Measurements from ENCODE around the gene TBC1D19.
A peak's percentile ranks its signal among the peaks of the same experiment; 100 is the strongest.
"Not testable (repeated sequence)": the region's sequence is repeated elsewhere in the genome, so short reads cannot be mapped to it uniquely, and the experiment has no call there.

The TBC1D19 gene, protein sequence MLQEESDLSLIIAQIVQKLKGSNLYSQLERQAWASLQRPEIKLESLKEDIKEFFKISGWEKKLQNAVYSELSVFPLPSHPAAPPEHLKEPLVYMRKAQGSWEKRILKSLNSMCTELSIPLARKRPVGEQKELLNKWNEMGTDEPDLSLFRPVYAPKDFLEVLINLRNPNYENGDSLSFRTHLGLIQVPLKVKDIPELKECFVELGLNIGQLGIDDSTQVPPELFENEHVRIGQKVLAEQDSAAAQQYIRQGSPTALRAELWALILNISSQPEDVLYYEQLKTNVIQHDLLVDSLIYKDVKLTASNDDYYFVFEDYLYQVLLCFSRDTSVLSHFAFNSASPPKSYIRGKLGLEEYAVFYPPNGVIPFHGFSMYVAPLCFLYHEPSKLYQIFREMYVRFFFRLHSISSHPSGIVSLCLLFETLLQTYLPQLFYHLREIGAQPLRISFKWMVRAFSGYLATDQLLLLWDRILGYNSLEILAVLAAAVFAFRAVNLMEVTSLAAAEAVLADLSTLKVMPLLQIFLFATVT
- total RNA-seq: 2.3 to 9.1 (median 5.8) reads per million in 17 experiments

GRCh38 chr4:26583865-26584652, at the start of gene TBC1D19:
Gene TBC1D19, plus strand, starts transcription at chr4:26584084. Its CDS starts 110 bp downstream, at chr4:26584194.
- peak; percentile 86 to 93 (median 92) for DNase-seq

DNA sequence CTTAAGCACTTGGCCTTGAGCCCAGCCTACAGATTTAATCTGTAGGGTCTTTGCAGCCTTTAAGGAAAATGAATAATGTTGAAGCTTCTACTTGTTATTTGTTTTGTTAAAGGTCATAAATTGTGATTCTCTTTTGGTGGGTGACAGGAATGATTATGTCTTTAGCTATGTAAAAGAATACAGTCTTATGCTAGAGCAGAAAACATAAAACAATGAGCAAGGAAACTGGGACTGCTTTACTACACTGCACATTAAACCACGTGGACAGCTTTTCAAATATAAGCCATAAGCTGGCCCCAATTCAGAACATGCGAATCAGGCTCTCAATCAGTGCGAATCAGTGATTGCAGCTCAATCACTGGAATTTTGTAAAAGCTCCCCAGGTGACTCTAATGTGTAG, 40.9 kb upstream of the TBC1D19 start:
- DNase-seq: no peak

DNA sequence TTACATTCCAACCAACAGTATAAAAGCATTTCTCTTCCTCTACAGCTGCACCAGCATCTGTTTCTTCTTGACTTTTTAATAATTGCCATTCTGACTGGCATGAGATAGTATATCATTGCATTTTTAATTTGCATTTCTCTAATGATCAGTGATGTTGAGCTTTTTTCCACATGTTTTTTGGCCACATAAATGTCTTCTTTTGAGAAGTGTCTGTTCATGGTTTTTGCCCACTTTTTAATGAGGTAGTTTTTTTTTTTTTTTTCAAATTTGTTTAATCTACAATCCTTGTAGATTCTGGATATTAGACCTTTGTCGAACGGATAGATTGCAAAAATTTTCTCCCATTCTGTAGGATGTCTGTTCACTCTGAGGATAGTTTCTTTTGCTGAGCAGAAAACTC, 39.5 kb upstream of the TBC1D19 start:
- DNase-seq: no peak

DNA sequence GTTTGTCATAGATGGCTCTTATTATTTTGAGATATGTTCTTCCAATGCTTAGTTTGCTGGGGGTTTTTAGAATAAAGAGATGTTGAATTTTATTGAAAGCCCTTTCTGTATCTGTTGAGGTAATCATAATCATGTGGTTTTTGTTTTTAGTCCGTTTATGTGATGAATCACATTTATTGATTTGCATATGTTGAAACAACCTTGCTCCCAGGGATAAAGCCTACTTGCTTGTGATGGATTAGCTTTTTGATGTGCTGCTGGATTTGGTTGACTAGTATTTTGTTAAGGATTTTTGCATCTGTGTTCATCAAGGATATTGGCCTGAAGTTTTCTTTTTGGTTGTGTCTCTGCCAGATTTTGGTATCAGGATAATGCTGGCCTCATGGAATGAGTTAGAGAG, 35.5 kb upstream of the TBC1D19 start:
- not testable (repeated sequence) for DNase-seq

GRCh38 chr4:26557164-26557563, 26.7 kb upstream of the TBC1D19 start:
- no peak for DNase-seq

GRCh38 chr4:26558166-26558895, 25.6 kb upstream of the TBC1D19 start:
- no peak for DNase-seq

DNA sequence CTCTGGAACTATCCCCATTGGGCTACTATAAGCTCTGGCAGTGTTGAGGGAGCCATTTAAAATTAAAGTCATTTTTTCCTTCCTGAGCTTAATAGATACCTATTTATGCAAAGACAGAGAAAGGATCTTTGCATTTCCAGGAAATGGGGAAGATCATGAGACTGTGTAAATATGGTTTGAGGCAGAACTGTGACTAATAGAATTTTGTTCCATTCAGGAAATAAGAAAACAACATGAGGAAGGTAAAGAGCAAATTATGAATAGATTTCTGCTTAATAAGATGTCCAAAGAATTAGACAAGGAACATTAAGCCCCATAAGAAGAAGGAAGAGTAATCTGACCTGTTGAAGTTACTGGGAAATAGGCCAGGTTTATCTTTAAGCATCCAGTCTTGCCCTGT, 17.8 kb upstream of the TBC1D19 start:
- no peak for DNase-seq

GRCh38 chr4:26568446-26568994, 15.4 kb upstream of the TBC1D19 start:
- peak in 1 of 4 experiments; percentile 3 for DNase-seq

- no peak for DNase-seq
Observed at GRCh38 chr4:26570596-26570995, 13.3 kb upstream of the TBC1D19 start.

DNA sequence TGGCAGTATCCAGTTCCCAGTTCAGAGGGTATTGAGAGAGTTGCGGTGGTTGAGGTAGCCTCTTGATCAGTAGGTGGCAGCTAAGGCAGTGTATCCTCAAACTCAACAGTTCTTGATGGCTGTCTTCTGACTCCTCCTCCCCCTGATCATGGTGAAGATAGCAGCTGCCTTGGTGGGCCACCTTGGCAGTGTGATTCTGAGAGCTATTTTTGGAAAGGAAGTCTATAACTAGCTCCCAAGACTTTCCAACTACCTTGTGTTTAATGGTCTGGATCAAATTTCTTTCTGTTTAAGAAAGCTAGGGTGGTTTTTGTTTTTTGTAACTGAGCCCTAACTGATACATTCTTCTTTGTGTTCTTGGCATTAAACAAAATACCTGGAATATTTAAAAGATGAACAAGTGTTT, 10.5 kb upstream of the TBC1D19 start:
- no peak for DNase-seq

DNA sequence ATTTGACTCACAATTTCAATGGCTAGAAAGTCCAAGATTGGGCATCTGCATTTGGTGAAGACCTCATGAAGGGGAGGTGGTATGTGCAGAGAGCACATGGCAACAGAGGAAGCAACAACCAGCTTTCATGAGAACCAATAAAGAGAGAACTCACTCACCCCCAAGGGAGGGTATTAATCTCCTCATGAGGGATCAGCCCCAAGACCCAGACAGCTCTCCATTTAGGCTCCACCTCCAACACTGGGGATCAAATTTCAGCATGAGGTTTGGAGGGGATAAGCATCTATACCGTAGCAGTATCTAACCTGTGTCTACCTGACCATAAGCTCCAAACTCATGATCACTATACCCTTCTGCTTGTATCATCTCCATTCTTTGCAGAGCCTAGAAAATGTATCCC, 9.3 kb upstream of the TBC1D19 start:
- DNase-seq: no peak

GRCh38 chr4:26576231-26576739, 7.6 kb upstream of the TBC1D19 start:
- DNase-seq: no peak

GRCh38 chr4:26577066-26577465, 6.8 kb upstream of the TBC1D19 start:
- no peak for DNase-seq

DNA sequence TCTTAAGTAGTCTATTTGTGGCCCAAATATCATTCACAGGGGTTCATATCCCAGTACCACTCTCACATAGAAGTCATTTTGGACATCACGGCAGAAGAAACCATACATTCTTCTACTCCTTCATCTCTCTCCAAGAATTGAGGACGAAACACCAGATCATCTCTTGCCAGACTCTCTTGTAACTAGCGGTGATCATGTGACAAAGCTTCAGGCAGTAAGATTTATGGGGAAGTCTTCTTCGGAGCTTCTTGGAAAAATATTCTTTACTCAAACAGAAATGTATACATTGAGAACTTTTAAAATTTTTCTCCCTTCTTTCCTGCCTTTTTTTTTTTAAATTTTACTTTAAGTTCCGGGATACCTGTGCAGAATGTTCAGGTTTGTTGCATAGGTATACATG, 4.7 kb upstream of the TBC1D19 start:
- no peak for DNase-seq

DNA sequence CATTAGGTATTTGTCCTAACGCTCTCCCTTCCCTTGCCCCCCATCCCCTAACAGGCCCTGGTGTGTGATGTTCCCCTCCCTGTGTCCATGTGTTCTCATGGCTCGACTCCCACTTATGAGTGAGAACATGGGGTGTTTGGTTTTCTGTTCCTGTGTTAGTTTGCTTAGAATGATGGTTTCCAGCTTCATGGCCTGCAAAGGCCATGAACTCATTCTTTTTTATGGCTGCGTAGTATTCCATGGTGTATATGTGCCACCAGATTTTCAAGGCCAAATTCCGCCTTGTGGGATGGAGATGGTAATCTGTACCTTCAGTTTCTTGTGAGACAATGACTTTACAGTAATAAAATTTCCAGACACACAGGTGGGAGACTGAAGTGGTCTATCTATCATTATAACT, 2.5 kb upstream of the TBC1D19 start:
- DNase-seq: not testable (repeated sequence)

DNA sequence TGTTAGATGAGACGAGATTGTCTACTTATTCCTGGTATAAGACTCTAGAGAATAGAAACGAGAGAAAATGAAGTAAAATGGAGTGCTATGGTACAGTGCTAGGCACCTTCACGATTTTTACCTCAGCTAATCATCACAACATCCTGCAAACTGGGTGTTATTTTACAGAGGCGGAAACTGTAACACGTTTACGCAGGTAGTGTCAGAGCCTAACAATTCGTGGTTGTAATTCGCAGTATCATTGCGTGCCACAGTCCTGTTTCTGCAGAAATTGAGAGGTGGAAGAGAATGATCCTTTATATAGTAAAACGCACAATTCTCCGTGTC, 383 bp upstream of the TBC1D19 start:
- DNase-seq: no peak

DNA sequence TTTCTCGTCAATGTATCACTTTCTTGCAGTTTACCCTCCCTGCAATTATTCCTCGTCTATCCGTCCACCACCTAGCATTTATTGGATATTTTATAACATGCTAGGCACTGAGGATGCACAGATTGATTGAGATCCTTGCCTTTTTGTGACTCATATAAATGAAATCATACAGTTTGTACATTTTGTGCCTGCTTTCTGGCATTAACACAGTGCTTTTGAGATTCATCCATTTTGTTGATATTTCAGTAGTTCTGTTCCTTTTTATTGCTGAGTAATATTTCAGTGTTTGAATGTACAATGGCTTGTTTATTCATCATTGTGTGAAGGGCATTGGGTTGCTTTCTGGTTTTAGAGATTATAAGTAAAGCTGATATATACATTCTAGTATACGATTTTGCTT, 841 bp downstream of the TBC1D19 start:
- no peak for DNase-seq

GRCh38 chr4:26589705-26590104, 5.8 kb downstream of the TBC1D19 start:
- no peak for DNase-seq

DNA sequence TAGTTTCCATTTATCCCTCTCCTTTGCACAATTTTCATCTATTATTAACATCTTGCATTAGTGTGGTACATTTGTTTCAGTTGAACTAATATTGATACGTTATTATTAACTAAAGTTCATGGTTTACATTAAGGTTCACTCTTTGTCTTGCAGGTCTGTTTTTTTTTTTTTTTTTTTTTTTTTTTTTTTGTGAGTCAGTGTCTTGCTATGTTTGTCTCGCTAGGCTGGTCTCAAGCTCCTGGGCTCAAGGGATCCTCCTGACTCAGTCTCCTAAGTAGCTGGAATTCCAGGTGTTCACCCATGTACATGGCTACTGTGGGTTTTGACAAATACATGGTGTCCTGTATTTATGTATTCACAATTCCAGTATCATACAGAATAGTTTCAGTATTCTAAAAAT, 6.8 kb downstream of the TBC1D19 start:
- DNase-seq: no peak

DNA sequence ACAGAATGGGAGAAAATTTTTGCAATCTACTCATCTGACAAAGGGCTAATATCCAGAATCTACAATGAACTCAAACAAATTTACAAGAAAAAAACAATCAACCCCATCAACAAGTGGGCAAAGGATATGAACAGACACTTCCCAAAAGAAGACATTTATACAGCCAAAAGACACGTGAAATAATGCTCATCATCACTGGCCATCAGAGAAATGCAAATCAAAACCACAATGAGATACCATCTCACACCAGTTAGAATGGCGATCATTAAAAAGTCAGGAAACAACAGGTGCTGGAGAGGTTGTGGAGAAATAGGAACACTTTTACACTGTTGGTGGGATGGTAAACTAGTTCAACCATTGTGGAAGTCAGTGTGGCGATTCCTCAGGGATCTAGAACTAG, 9.7 kb downstream of the TBC1D19 start:
- DNase-seq: not testable (repeated sequence)

DNA sequence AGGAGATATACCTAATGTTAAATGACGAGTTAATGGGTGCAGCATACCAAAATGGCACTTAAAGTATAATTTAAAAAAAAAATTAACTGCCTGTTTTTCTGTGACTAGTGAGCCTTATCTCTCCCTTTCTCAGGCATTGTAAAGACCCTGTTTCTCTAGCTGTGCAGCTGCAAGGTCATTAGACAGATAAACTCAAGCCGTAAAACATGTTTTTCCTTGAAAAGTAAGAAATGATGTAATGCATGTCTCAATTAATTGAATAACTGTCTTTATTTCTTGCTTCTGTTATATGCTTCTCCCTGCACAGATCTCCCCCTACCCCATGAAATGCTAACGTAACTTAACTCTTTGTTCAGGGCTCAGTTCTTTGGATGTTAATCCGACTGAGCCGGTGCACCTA, 10.5 kb downstream of the TBC1D19 start:
- no peak for DNase-seq

GRCh38 chr4:26594778-26595177, 10.9 kb downstream of the TBC1D19 start:
- no peak for DNase-seq

- DNase-seq: no peak
Observed at GRCh38 chr4:26596843-26597242, 13.0 kb downstream of the TBC1D19 start.
